T-helper 2 cell treated with Interferon-gamma antibody and Interleukin-4, amounts not matched to agents 100 ng/mL and 5 ng/mL, for 36 hours (primary cell): ENCODE results near the gene STARD13. TPM values are rescaled to one million over a fixed set of nuclear protein-coding genes. Genes with fewer than 3 reads are reported as not detected.

Source experiments
- intact Hi-C: fragments of 100-400 bp; cut with micrococcal nuclease; formaldehyde crosslinking; loops from one replicate; pipeline ENCODE4 v1.15.1; 2023
- total RNA-seq: library from RNA; stranded (reverse); gene quantifications from 2 replicates; pipeline ENCODE4 v1.2.3, GENCODE V29; 2022

The STARD13 gene
- total RNA-seq, 1 donor from 2014 or later = 0.34 TPM

DNA sequence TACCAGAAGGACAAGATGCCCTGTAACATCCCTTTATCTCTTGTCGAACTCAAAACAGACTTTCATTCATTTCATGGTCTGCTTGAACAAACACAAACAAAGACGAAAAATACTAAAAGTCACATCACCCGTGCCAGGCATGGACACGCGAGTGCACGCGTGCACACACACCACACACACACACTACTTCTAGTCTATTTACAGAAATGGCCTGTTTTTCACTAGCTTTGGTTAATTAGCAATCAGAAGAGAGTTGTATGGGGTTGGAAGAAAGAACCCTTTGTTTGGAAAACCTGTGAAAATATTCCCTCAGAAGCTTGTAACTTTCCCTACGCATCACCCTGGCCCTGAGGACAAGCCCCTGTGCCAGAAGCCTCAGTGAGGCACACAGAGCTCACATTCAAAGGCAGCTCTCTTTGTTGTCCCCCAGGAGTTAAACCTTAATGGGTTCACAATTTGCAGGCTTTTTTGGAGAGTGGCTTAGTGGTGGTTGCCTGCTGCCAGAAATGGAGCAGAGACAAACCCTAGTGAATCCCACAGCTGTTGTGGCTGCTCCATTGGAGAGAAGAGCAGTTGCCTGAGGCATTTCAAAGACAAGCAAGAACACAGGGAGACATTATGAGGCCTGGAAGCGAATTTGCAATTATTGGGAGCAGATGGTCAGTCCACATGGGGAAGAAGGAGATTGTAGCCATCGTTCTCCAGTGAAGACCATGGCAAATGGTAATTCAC, 55.9 kb downstream of the STARD13 start:
- intact Hi-C loops = loop anchor here (2.0 to 10.0 kb wide), 2 partner anchors 313 to 1935 kb away; no protein-coding TSS in a partner anchor

DNA sequence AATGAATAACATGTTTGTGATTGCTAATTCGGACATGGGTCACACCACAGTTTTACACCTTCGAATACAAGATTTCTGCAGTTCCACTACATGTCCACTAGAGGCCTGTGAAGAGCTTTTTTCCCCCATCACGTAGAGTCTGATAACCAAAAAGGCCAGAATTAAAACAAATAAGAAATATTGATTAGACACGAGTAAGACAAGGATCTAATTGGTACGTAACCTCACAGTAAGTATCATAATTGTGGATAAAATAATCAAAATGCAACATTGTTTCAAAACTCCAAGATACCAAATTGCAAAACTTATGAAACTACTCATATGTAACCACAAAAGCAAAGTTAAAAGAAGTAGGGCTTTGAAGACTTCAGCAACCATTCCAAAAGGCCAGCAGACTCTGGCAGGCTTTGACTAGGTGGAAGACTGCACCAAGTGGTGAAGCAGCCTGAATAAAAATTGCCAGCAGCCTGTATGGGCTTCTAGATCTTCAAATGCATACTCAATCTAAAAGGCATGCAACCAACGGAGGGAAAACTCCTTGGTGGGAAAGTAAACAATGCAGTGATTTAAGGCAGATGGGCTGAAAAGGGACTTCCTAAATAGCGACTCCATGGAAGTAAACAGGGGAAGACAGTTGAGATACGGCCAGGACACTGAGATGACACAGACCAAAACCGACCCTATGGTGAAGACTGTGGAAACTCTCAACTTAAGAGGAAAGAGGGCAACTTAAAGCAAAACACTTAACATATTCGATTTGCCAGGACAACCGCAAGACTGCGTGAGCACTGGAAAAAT, 56.7 kb downstream of the STARD13 start:
- intact Hi-C loops = loop anchor here (1.0 to 10.0 kb wide), 3 partner anchors 314 to 1936 kb away; no protein-coding TSS in a partner anchor

DNA sequence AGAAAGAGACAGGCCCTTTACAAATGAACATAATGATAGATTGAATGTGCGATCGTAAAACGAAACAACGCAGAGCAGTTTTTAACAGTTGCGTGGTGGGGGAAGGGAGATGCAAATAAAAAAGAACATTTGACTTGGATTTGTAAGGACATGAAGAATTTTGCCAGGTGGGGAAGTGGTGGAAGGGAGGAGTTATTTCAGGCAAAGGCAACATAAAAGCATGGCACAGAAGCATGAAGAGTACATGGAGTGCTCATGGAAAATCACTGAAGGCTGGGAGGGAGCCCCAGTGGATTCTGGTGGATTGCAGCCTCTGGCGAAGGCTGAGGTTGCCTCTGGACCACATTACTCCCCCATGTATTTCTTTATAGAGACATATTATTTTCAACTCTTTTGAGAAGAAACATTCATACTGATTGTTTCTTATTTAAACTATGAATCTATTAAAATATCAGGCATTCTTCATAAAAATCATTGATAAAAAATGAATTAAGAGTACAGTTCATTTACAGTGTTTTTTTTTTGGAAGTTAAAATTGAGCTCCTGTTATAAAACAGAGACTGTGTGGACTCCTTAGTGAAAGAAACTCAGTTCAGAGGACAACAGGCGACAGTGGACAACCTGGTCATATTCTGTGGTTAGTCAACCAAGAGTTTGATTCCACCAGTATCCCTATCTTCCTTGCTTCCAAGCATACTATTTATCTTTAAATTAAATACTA, 57.5 kb downstream of the STARD13 start:
- intact Hi-C loops = loop anchor here (1.0 to 10.0 kb wide), 3 partner anchors 315 to 1937 kb away; no protein-coding TSS in a partner anchor

DNA sequence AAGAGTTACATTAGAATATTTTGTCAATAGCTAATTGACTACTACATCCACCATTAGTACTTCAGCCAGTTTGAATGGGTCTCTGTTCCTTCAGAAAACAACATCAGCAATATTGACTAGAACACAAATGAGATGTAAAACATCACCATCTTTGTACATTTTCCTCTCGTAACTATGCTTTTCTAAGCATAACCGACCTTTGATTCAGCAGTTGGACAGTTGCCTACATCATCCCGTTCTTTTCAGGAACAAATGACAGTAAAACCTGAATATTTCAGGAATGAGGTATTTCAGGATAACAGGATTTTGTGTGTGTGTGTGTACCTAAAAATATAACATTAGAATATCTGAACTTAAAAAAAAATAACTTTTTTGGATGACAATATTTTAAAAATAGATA, 60.9 kb downstream of the STARD13 start:
- intact Hi-C loops = loop anchor here (5.0 to 10.0 kb wide), 2 partner anchors 637 to 1940 kb away; partner anchors contain the start of gene PDS5B

DNA sequence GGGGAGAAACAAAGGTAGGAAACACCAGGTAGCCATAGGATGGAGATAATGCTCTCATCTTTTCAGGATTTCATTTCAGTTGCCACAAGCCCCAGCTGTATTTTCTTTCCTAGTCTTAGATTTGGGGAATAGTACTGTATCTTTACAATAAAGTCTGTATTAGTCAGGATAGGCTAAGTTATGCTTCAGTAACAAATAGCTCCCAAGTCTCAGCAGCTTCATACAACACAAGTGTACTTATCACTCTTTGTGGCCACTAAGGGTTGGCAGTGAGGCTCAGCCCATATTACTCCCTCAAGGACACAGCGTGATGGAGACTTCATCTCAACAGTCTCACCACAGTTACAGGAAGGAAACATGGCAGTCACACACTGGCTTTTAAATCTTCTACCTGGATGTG, 61.4 kb downstream of the STARD13 start:
- intact Hi-C loops = loop anchor here (5.0 to 10.0 kb wide), 2 partner anchors 637 to 1941 kb away; partner anchors contain the start of gene PDS5B

DNA sequence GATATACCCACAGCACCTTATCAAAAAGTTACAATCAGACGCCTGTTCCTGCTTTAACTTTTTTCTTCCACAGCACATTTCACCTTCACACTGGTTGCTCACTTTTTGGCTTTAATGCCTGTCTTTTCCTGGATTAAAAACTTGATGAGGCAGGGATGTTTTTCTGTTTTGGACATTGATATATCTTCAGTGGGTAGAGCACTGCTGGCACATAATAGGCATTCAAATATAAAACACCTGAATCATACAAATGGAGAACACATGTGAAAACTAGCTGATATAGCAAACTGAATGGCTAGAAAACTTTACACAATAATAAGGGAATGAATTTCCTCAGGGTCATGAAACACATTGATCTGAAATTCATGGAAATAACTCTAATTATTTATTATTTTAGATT, 65.6 kb downstream of the STARD13 start:
- intact Hi-C loops = loop anchor here (5.0 to 10.0 kb wide), 2 partner anchors 633 to 1945 kb away; partner anchors contain the start of gene PDS5B

DNA sequence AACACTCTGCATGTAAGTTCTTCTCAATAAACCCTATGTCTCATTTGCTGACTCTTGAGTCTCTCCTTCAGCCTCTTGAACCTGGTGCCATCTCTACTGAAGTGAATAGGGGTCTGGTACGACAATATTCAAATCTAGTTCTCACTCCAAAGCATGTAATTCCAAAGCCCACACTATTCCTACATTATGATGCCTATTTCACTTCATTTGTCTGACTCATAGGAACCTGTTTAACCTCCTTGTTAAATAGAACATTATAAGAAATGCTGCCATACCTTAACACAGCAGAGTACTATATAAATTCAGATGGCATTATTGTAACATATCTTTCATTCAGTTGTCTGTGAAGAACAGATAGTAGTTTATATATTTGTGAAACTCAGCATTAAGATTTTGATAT, 67.1 kb downstream of the STARD13 start:
- intact Hi-C loops = no loop called here

DNA sequence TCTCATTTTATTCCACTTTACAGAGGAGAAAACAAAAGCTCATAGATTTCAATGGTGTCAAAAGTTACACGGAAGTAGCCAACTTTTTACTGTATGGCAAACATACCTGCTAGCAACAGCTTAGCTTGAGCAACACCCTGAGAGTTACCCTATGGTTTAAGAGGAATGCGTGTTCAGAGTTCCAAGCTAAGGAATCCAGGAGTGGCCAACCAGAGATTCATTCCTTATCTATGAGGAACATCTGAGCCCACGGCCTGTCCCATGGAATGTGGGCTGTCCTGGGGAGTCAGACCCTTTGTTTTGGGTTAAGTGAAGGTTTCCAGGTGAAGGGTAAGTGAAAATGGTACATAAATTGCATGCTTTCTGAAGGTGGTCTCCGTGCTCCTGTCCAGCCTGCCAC, 67.5 kb downstream of the STARD13 start:
- intact Hi-C loops = no loop called here

DNA sequence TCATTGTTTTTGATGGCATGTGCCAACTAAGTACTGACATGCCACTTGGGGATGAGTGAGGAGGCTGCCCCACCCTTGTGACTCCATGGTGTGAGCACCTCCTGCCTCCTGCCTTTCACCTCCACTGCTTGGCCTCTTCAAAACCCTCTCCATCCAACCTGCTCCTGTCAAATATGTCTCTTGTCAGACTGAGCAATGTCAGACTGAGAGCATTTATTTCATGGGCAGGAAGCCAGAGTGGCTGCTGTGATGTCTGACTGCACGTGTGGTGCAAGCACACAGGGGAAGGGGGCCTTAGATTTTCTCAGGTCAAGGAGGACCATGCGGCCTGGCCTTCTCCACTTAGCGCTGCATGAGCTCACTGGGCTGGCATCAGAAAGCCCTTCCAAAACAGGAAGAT, 68.3 kb downstream of the STARD13 start:
- intact Hi-C loops = no loop called here

DNA sequence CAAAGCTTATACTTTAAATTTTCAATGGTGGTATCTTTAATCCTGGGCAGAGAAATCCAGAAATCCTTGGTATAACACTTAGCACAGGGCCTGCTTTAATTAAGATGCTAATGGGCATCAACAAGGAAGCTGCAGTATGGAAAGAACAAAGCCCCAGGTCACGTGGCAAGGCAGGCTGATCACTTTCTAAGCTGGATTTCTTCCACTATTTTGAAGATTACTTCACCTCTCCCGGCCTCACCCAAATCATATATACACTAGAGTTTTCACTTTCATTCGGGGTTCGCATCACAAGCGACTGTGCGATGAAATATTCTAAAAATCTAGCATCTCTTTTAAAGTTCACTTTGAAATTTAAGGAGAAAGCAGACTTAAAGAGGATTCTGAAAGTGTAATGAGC, 71.8 kb downstream of the STARD13 start:
- intact Hi-C loops = no loop called here

DNA sequence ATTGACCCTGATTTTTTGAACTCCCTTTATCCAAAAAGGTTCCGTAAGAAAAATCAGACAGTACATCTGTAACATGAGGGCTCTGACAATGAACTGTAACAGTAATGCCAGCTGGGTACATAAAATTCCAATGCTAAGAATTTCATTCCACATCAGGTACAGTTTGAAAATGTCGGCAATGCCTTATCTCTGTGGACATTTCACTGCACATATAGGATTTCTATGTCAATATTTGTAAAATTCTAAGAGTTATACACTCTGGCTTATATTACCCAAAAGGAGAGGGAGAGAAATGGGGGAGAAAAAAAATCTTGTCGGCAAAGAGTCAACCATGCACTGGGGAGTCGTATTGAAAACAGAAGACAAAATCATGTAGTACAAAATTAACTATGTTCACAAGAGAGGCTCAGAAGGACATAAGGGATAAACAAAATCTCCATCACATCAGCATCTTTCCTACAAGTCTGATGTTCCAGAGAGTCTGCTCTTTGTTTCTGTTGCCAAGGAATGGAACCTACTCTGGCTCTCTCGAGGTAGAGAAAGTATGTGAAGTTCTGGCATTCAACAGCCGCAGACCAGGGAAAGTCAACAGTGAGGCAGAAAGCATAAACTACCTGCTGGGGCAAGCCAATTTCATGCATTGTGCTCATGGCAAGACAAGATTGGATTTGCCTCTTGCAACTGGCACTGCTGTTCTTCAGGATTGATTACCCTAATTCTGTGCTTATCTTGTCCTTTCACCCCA, 72.4 kb downstream of the STARD13 start:
- intact Hi-C loops = no loop called here

DNA sequence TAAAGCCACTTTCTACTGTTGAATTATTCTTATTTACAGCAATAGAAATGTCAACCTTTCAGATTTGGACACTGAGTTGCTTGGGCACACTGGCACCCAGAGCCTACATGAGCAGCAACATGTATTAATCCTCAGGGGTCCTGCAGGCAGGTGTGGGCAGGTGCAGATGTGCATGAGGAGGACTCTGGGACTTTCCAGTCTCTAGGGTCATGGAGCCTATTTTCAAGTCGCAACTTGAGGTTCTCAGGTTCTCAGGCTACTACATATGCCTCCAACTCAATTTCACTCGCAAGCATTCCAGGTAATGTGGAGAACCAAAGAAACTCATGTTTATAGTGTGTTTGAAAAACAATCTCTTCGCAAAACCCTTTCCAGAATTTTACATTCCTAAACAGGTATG, 73.2 kb downstream of the STARD13 start:
- intact Hi-C loops = no loop called here

DNA sequence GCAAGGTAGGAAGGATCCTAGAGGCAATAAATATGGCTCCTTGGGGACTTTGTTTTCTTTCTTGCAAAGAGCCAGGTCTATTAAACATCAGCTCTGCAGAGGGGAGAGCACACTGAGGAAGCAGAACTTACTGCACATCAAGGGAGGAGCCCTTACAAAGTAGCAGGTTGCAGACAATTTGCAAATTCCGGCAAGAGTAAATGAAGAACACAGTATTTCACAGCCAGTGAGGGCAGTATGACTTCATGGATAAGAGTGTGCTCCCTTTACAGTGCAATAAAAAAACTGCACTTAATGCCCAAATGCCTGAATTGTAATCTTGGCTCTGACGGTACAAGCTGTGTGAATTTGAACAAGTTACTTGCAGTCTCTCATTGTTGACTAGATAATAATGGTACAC, 75.5 kb downstream of the STARD13 start:
- intact Hi-C loops = no loop called here

DNA sequence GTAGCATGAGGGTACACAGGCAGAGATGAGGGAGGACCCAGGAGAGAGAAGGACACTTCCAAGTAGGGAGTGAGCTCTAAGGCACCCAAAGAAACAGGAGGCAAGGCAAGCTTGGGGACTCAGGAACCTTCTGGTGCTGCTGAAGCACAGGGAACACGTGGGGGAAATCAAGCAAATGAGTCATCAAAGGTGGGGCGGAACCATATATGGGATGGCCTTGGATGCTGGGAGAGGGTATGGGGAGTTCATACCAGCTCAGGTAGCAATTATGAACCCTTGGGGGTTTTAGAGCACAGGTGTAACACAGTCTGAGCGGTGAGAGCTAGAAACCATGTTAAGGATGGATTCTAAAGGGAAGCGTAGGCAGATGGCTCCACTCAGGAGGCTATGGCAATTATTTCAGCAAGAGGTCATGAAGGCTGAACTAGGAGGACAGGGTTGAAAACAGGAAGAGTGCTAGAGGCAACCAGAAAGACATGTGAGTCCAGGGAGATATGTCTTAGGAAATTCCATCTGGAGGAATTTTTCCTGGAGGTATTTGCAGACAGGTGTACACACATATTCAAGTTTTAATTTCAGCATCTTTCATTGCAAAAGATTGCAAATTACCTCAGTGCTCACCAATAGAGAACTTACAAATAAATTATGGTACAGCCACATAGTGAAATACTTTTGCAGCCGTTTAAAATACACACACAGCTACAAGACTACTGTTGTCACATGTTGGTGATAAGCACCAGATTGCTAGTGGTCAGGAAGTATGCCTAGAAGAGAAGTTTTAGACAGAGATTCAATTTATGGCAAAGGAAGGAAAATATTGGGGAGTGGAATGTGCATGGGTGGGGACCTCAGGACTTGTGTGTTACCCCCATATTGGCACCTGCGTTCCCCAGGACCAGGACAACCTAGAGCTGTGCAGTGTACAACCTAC, 77.0 kb downstream of the STARD13 start:
- intact Hi-C loops = no loop called here

DNA sequence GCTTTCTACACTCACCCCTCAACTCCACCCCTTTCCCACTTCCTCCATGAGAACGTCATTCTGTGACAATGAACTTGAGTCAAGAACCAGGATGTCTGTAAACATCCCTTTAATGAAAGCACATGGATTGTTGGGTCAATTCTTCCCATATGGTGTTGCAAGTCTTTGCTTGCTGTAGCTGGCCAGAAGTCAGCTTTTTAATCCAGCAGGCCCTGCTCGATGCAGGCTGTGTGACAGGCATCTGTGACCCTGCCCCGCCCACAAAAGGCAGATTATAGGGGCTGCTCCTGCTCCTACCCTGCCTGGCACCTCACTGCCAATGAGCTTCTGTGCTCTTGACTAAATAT, 78.0 kb downstream of the STARD13 start:
- intact Hi-C loops = no loop called here

DNA sequence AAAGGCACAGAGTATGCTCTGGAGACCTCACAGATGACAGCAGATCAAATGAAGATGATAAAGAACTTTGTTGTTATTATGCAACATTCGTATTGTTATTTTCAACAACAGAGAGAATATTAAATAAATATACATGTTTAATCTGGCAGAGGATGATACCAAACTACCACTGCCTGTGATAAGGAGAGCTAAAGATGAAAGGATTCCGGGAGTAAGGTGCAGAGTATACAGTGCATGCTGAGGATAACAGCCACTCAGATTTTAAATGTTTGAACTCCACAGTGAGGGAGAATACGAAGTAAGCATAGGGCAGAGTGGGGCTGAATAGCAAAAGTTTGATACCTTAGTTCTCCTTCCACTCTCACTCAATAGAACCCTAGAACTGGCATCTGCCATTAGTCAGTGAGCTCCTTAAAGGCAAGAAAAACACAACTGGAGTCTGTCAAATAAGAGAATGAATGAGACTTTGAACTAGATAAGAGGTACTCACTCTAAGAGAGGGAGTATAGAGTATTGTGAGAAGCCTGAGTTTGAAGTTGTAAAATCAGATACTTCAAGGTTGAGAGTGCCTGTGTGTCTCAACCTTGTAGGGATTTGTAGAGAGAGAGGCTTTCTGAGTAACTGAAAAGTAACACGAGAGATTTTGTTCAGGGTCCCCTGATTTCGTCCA, 78.5 kb downstream of the STARD13 start:
- intact Hi-C loops = no loop called here

DNA sequence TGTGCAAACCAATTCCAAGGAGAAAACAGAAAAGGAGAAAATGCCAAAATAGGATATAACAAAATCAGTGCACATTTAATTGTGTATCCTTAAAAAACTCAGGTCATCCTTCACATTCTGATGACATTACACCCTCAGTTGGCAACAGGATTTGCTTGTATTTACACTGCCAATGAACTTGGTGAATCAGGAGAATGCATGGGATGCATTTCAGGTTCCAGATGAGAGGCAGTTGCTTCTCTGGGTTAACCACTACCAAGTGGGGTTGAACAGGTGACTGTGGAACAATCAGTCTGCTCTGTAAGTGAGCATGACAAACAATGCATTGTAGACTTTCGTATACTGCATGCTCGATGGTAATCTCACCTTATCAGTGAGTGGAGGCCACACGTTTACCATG, 79.1 kb downstream of the STARD13 start:
- intact Hi-C loops = no loop called here

DNA sequence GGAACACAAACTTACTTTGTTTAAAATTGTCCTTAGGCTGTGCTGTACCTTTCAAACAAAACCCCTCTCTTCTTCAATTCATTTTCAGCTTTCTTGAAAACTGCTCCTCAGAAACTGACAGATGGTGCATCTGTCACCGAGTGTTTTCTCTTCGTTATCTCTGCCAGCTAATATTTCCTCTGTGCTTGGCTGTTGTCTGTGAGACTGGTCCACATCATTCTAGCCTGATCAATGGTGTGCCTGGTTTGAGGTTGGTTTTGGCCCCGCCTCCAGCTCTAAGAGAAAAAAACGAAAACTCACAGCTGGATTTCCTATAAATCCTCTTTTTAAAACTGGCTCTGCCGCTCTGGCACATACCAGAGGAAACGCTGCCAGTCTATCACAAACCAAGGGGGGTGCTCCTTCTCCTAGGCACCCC, 79.7 kb downstream of the STARD13 start:
- intact Hi-C loops = no loop called here

DNA sequence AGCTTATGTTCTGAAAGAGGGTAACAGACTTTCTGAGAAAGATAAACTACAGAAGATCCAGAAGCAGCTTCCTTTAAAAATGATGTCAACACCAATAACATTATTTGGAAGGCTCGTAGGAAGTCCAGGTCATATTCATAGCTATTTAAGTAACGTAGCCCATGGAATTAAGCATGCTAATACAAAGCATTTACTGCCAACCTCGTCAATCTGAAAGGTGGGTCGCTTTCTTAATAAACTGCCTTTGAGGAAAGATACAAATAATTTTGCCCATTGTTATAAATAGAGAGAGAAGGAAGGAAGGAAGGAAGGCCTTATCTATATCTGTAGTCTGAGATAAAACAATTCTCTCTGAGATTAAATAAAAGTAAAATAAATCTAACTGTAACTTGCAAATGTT, 80.3 kb downstream of the STARD13 start:
- intact Hi-C loops = no loop called here
